BJ (cell line): ENCODE results near the gene ATP6V1C2. TPM values are rescaled to one million over a fixed set of nuclear protein-coding genes. Genes with fewer than 3 reads are reported as not detected.
"Not testable (repeated sequence)": the region's sequence is repeated elsewhere in the genome, so short reads cannot be mapped to it uniquely, and the experiment has no call there.

Experiments used
- CTCF ChIA-PET: fragments of 350-600 bp; formaldehyde crosslinking; extraction: SDS; loops from one replicate; lab custom pipeline; 2021; ENCODE audit warnings: antibody characterized with exemption, inconsistent platforms; lab: Yijun Ruan, JAX
- POLR2A ChIA-PET: fragments of 300-600 bp; sonication (Branson Sonifier 250); formaldehyde crosslinking; extraction: SDS; loops from one replicate; lab custom pipeline; 2021; ENCODE audit warnings: antibody characterized with exemption; lab: Charles Lee
- DNase-seq: peaks from one replicate; pipeline ENCODE4 v3.0.0-alpha.2; 2011; ENCODE audit warnings: low read depth
- H3K27me3 ChIP-seq: 2 replicates; pipeline ENCODE4 v1.6.0; 2011; ENCODE audit warnings: low read length; ENCODE audit not compliant: control insufficient read depth, insufficient read depth
- H3K36me3 ChIP-seq: 2 replicates; pipeline ENCODE4 v1.5.1; 2011; ENCODE audit warnings: low read length; ENCODE audit not compliant: control insufficient read depth, insufficient read depth
- H3K4me3 ChIP-seq: 2 replicates; pipeline ENCODE4 v1.5.1; 2011; ENCODE audit warnings: low read depth, mild to moderate bottlenecking, control low read depth, low read length
- CTCF ChIP-seq: IDR thresholded peaks from 2 replicates; pipeline ENCODE4 v1.5.1; 2011; ENCODE audit warnings: low read depth, mild to moderate bottlenecking, control low read depth, inconsistent platforms, low read length, moderate library complexity; ENCODE audit not compliant: insufficient read depth
- polyA plus RNA-seq: library from polyadenylated mRNA; depleted of rRNA; stranded (reverse); fragments of >200 nt; gene quantifications from 2 replicates; pipeline ENCODE4 v1.2.3, GENCODE V29; 2011

Gene ATP6V1C2
- polyA plus RNA-seq, 1 experiment = 0.04 TPM

- CTCF ChIA-PET = no interaction called here
- no peaks in the 10 kb centered on the region for H3K27me3 ChIP-seq
Measured at GRCh38 chr2:10810202-10811161, 89.1 kb downstream of the ATP6V1C2 start.

GRCh38 chr2:10811517-10811916, 90.1 kb downstream of the ATP6V1C2 start:
- no peak for TF ChIP-seq CTCF
- POLR2A ChIA-PET = interaction anchor here (0.6 kb wide), 1 partner anchor 344 kb away, joined by 3 read pairs; the partner anchor contains the start of gene SLC66A3
- CTCF ChIA-PET = no interaction called here

More at GRCh38 chr2:10810202-10811161, 89.1 kb downstream of the ATP6V1C2 start:
- Histone ChIP-seq H3K36me3 (no peaks in the 10 kb centered on the region), H3K4me3 (no peak overlapping the region)
- TF ChIP-seq CTCF = no peak
- POLR2A ChIA-PET = no interaction called here
- DNase-seq = no peak

GRCh38 chr2:10812362-10813162, 91.1 kb downstream of the ATP6V1C2 start, which contains the start of gene PDIA6:
Gene PDIA6 (minus strand): TSS chr2:10812785. CDS start chr2:10812696, 89 bp downstream.
- DNase-seq = peak; percentile 70
- TF ChIP-seq CTCF = no peak
- Histone ChIP-seq H3K4me3 (peak within 1 kb of the TSS; percentile 82), H3K27me3 (0 out of 2 replicates have a peak, but pooled peaks cover 2% of the 10 kb centered on the region), H3K36me3 (no peaks in the 10 kb centered on the region)
- ChIA-PET POLR2A (interaction anchor here (0.6 kb wide), 3 partner anchors 310 to 687 kb away, joined by 3 to 16 read pairs (median 4); partner anchors contain the start of gene SLC66A3), CTCF (interaction anchor here (1.0 to 1.6 kb wide), 5 partner anchors 20 to 320 kb away, joined by 3 to 6 read pairs (median 5); a partner anchor contains a TSS)

More at GRCh38 chr2:10811517-10811916, 90.1 kb downstream of the ATP6V1C2 start:
- Histone ChIP-seq H3K4me3 (peak overlapping the region; percentile 82), H3K27me3 (no peaks in the 10 kb centered on the region), H3K36me3 (no peaks in the 10 kb centered on the region)
- no peak for DNase-seq

- POLR2A ChIA-PET, H3K27me3 ChIP-seq, H3K36me3 ChIP-seq, DNase-seq: not testable (repeated sequence)
- H3K4me3 ChIP-seq = peak overlapping the region; percentile 57
- CTCF ChIA-PET = interaction anchor here (1.2 to 1.6 kb wide), 4 partner anchors 19 to 319 kb away, joined by 5 to 6 read pairs (median 5); a partner anchor contains a TSS
Measured at GRCh38 chr2:10813163-10814138, 92.0 kb downstream of the ATP6V1C2 start.
